Stimulated activated CD8-positive, alpha-beta memory T cell treated with anti-CD3 and anti-CD28 coated beads, Interleukin-12 subunit alpha, Interleukin-12 subunit beta, amount 100 ng/mL, for 24 hours (primary cell): ENCODE results near the gene PTGDR2.

Source experiments
- DNase-seq: peaks from one replicate; pipeline ENCODE4 v3.0.0-alpha.2; 2020; ENCODE audit errors: extremely low read depth

Gene PTGDR2

GRCh38 chr11:60855726-60856633 lies at the start of gene PTGDR2:
Gene PTGDR2 (minus strand): TSS chr11:60855950. CDS start chr11:60853722, 2,228 bp downstream.
- no peak for DNase-seq

- no peak for DNase-seq
These were observed 49.3 kb upstream of the PTGDR2 start for GRCh38 chr11:60905047-60905446.

- no peak for DNase-seq
These were observed 46.9 kb upstream of the PTGDR2 start for GRCh38 chr11:60902625-60903024.

DNA sequence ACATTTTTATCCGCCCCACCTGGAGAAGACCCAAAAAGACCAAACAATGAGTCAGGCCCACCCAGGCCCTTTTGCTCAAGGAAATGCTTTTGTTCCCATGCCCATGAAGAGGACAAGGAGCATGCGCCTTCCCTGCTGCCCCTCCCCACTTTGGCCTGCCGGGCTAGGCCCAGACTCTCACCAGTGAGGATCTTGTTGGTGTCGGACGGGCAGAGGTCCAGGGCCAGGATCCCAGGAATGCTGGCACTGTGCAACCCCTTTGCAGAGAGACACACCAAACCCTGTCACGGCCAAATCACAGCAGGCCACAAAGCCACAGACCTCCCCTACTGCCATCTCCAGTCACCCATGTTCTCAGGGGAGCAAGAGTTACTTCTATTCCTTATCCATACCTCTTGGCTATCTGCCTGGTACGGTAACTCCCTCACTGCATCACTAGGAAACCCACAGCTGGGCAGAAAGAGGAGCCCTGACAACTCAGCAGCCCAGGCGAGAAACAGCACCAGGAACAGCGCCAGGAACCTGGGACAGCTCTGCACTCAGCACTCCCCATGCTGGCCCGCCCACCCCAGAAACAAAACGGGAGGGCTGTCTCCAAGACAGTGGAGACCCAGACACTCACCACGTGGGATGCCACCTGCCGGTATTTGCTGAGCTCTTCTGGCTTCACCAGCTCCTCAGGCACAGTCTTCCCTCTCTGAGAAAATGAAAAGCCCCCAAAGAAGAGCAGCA lies 45.1 kb upstream of the PTGDR2 start:
- no peak for DNase-seq

- DNase-seq, result no peak
These were observed 44.2 kb upstream of the PTGDR2 start for GRCh38 chr11:60899977-60900376.

DNA sequence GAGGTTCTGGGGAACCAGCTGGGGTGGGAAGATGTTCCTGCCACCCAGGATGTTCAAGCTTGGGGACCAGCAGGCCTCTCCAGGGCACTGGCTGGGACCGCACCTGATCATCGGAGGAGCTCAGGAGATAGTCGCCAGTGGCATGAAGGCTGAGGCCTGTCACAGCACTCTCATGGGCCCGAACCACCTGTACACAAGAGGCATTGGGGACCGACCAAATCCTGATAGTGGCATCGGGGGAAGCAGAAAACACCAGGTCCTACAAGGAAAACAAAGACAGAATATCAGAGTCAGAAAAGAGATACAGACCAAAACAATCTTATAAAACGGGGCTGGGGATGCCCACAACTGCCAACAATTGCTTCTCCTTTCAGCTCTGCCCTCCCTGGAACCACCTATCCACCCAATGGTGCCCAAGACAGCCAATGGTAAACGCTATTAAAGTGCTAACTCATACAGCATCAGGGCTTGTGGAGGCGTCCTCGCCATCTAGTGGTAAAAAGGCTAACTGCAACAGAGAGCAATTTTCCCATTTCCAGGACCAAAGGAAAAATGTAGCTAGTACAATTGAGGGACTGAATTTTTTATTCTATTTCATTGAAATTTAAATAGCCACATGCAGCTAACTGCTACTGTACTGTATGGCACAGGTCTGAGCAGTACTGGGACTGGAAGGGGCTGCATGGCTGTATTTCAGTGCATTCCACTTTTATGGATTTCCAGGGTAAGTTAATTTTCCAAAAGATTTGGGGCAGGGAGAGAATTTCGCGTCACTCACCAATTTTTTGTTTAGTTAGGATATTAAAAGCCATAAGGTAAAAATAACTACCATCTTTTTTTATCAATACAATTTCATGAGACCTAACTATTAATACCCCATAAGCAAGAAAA lies 43.5 kb upstream of the PTGDR2 start:
- no peak for DNase-seq

GRCh38 chr11:60897496-60897895 lies 41.7 kb upstream of the PTGDR2 start:
- no peak for DNase-seq

DNA sequence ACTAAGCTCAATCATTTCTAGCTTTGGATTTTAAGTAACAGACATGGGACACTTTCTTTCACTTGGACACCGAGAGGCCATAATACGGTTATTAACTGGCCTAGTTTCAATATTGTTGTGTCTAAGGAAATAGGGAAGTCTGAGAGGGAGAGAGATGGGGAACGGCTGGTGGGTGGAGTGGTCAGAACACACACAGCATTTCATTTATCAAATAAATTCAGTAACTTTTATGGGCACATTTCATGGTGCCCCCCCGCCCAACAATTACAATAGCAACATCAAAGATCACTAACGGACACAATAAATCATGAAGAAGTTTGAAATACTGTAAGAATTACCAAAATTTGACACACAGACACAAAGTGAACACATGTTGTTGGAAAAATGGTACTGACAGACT lies 39.9 kb upstream of the PTGDR2 start:
- no peak for DNase-seq

DNA sequence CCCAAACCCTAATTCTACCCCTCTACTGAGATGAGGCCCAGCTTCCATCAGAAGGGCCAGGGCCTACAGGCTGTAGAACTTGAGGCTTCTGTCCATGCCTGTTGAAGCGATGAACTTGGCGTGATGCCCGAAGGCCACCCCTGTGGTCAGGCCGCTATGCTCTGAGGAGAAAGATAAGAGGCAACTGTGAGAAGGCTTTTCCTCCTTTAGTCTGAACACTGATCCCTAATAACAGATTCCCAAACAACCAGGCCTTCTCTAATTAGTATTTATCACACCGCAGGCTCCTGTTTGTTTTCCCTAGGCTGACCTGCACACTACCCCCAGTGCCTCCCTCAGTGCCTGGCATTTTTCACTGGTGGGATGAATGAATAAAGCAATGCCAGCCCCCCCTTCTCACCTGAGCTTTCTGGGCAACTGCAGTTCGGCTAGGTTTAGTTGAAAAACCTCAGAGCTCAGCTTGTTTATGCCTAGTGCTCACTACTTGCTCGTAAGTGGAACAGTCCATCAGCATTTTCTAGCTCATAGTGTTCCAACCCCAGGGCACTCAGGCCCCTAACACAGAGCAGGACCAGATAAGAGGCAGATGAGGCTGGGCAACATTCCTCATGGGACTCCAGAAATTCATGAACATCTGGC lies 35.5 kb upstream of the PTGDR2 start:
- DNase-seq, result no peak

- no peak for DNase-seq
These were observed 34.9 kb upstream of the PTGDR2 start for GRCh38 chr11:60890696-60891095.

DNA sequence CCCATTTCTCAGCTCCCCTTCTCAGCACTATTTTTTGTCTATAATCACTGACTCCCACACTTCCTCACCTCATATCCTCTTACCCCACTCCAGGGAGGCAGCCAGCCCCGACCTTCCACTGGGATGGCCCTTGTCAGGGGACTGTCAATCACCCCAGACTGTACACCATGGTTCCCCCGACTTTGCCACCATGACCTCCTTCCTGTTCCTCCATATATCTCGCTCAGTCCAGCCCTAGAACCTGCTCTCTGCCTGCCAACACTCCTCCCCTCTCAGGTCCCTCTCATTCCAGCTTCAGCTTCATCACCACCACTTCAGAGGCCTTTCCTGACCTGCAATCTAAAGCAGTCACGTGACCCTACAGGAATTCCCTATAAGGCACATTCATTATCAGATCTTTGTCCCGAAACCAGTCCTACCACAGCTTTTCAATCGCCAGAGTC lies 34.1 kb upstream of the PTGDR2 start:
- no peak for DNase-seq

- no peak for DNase-seq
These were observed 31.8 kb upstream of the PTGDR2 start for GRCh38 chr11:60887556-60887955.

DNA sequence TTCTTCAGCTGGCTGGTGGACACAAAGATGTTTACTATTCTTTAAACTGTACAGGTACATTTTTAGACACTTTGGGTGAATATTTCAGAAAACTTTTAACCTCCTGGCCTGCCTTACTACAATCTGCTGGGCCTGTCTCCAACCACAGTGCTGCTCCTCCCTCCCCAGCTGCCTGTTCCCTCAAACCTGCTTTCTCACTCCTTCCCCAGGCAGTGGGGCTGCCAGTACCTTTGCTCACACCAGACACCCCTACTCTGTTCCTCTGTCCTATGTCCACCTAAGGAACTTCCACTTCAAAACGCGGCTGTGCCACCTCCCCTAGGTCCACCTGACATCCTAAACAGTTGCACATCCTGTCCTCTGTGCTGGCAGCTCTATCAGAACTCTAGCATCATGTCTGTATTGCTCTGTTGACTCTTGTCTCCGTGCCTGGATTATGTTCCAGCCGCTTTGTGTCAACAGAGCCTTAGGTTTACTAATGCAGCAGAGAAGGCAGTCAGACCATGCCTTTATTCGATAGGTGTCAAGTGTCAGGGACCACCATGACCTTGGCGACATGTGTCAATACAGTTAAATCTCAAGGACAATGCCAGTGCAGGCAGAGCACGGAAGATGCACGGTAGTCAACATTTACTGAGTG lies 25.0 kb upstream of the PTGDR2 start:
- DNase-seq, result no peak

GRCh38 chr11:60879971-60880588 lies 24.3 kb upstream of the PTGDR2 start:
- DNase-seq, result no peak

GRCh38 chr11:60879104-60879503 lies 23.4 kb upstream of the PTGDR2 start:
- no peak for DNase-seq

GRCh38 chr11:60878245-60879101 lies 22.7 kb upstream of the PTGDR2 start:
- DNase-seq, result no peak

DNA sequence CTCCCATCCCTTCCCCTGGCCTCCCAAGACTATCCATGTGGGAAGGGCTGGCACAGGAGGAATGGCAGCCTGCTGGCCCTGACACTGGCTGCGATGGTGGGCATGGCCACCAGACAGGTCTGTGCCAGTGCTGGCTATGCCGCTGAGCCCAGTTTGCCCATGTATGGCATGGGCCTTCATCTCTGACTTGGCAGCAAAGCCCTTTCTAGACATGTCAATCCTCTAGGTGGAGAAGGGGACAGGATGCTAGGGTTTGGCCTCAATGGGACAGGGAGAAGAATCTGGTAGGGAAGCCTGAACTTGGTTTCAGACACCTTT lies 20.4 kb upstream of the PTGDR2 start:
- DNase-seq, result no peak

- no peak for DNase-seq
These were observed 19.8 kb upstream of the PTGDR2 start for GRCh38 chr11:60875366-60876167.
